GM12891 (cell line): ENCODE data around the gene CD48.
A peak's percentile ranks its signal among the peaks of the same experiment; 100 is the strongest.

Experiments used
- DNase-seq: peaks from one replicate; pipeline ENCODE4 v3.0.0; 2011; ENCODE audit warnings: low spot score; ENCODE audit not compliant: insufficient read length
- FAIRE-seq: peaks from 2 replicates; lab custom pipeline; 2011; peaks lifted over from hg19 to GRCh38; lab: Jason Lieb, UNC
- PAX5 ChIP-seq: IDR thresholded peaks from 2 replicates; pipeline ENCODE4 v1.6.1; 2011; ENCODE audit warnings: low read length, moderate library complexity, mild to moderate bottlenecking; ENCODE audit not compliant: insufficient read depth, severe bottlenecking
- POLR2A ChIP-seq: IDR thresholded peaks from 2 replicates; pipeline ENCODE4 v1.6.1; 2011; ENCODE audit warnings: low read depth, low read length, control low read depth
- POLR2AphosphoS5 ChIP-seq: IDR thresholded peaks from 2 replicates; pipeline ENCODE4 v1.6.1; 2011; ENCODE audit warnings: low read depth, low read length, control low read depth
- POU2F2 ChIP-seq: IDR thresholded peaks from 2 replicates; pipeline ENCODE4 v1.6.1; 2011; ENCODE audit warnings: low read depth, mild to moderate bottlenecking, control low read depth, low read length, moderate library complexity
- SPI1 ChIP-seq: IDR thresholded peaks from 2 replicates; pipeline ENCODE4 v1.6.1; 2011; ENCODE audit warnings: low read depth, low read length, control low read depth
- TAF1 ChIP-seq: IDR thresholded peaks from 2 replicates; pipeline ENCODE4 v1.6.1; 2011; ENCODE audit warnings: low read depth, low read length, control low read depth

Gene CD48

DNA sequence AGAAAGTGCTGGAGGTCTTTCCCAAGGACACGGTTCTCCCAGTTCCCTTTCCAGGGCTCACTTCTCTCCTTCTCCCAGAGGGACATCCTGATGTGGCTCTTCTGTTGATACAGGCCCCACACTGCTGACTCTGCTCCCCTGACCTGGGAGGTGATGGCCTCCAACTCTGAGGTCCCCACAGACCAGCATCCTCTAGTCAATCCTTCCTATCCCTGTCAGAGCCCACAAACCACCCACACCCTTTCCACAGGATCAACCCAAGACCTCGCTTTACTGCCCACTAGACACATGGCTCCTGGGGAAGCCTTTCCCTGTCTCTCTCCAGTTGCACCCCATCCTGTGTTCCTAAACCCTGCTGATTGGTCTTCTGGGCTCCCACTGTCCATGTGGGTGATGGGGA, 39.0 kb upstream of the CD48 start:
- FAIRE-seq (peak; percentile 75), DNase-seq (no peak)
- TF ChIP-seq POLR2AphosphoS5 (no peak), PAX5 (no peak), SPI1 (no peak), POU2F2 (no peak), POLR2A (no peak), TAF1 (no peak)

DNA sequence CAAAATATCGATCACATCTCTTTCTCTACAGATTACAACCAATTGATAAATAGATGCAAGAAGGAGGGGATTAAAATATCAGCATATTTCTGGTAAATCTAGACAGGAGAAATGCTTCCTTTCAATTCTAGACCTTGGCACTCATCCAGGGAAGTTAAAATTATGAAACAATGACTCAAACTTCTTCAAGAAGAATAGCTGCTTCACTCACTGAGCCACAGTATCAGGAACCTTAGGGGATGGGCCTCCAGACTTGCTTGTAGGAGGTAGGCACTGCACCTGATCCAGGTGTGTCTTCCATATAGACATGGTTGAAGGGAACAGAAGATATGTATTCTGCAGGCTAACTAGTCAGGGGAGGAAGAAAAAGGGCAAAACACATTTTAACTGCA, 37.3 kb upstream of the CD48 start:
- DNase-seq: no peak
- peak; percentile 62 for FAIRE-seq
- TF ChIP-seq POU2F2: no peak
- TF ChIP-seq PAX5: no peak
- TF ChIP-seq POLR2A: no peak; the same call in 1 of the 2 replicates
- TF ChIP-seq SPI1: no peak

DNA sequence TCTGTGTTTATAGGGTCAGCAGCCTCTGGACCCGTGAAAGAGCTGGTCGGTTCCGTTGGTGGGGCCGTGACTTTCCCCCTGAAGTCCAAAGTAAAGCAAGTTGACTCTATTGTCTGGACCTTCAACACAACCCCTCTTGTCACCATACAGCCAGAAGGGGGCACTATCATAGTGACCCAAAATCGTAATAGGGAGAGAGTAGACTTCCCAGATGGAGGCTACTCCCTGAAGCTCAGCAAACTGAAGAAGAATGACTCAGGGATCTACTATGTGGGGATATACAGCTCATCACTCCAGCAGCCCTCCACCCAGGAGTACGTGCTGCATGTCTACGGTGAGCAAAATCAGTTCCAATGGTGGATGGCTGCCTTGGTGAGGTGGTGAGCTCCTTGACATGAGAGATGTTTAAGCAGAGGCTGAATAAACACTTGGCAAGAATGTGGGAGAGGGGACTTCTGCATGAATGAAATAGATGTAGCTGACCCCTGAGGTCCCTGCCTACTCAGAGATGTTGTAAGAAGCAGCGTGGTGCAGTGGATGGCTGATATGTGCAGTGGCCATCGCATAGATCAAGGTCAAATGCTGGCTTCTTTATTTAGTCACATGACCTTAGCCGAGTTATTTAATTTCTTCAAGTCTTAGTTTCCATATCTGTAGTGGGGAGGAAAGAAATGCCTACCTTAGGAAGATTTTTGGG, 36.7 kb upstream of the CD48 start:
- FAIRE-seq: peak; percentile 70
- DNase-seq: no peak
- no peak for TF ChIP-seq TAF1
- TF ChIP-seq PAX5: no peak
- TF ChIP-seq POU2F2: no peak
- no peak for TF ChIP-seq SPI1
- TF ChIP-seq POLR2AphosphoS5: no peak
- no peak for TF ChIP-seq POLR2A

DNA sequence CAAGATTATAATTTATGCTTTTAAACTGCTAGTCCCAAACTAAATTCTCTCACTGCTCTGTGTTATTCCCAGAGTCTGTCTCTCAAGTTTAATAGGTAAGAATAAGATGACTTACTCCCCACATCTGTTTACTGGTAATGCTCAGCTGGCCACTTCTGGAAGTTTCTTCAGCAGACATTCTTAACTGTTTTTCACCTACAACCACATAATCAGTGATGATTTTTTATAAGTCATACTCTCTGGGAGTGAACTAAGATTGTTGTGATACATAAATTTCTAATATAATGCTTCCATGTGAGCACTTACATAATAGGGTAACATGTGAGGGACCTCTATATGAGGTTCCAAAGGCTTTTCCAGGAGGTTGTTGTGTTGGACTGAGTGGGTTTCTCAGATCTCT, 36.1 kb upstream of the CD48 start:
- FAIRE-seq (no peak), DNase-seq (no peak)
- TF ChIP-seq POU2F2: no peak
- TF ChIP-seq TAF1: no peak
- TF ChIP-seq PAX5: no peak
- TF ChIP-seq POLR2A: no peak
- TF ChIP-seq POLR2AphosphoS5: no peak
- TF ChIP-seq SPI1: no peak

- TF ChIP-seq POLR2A (no peak), POLR2AphosphoS5 (no peak), PAX5 (no peak), POU2F2 (no peak), SPI1 (no peak), TAF1 (no peak)
- peak; percentile 58 for FAIRE-seq
- no peak for DNase-seq
Observed at GRCh38 chr1:160746836-160747500, 35.3 kb upstream of the CD48 start.

GRCh38 chr1:160745551-160745950, 33.9 kb upstream of the CD48 start:
- FAIRE-seq: no peak
- no peak for TF ChIP-seq POLR2A
- no peak for TF ChIP-seq TAF1
- TF ChIP-seq SPI1: no peak
- no peak for DNase-seq

DNA sequence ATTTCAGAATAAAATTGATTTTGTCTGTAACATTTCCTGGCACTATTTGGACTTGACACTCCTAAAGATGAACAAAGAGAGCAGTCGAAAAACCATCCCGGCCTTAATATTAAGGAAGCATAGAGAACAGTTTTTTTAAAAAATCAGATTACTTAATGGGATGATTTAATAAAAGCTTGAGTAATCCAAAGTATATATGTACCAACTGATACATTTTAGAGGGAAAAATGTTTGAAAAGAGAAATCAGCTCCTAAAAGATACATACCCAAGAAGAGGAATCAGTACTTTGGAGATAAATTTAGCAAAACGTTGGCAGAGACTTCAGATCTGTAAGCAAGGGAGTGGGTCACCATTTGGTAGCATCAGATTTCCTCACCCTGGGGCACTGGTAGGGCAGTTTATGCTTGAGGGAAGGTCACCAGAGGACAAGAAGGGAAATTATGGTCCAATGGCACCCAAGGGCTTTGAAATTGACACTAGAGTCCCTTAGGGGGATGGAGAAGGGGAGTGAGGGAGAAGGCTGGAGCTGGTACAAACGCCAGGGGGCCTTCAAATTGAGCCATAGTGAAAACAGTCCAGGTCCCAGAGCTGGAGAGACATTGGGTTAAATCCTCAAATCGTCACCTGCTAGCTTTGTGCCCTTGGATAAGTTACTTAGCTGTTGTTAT, 33.4 kb upstream of the CD48 start:
- peak; percentile 66 for TF ChIP-seq POLR2AphosphoS5
- no peak; the same call in 1 of the 2 replicates for TF ChIP-seq POLR2A
- FAIRE-seq: peak; percentile 54

GRCh38 chr1:160744199-160744851, 32.7 kb upstream of the CD48 start:
- TF ChIP-seq SPI1: peak; percentile 71
- TF ChIP-seq POLR2A: no peak; the same call in 1 of the 2 replicates
- FAIRE-seq: peak; percentile 87
- DNase-seq: no peak

More for the DNA sequence above, 33.4 kb upstream of the CD48 start:
- no peak for DNase-seq

DNA sequence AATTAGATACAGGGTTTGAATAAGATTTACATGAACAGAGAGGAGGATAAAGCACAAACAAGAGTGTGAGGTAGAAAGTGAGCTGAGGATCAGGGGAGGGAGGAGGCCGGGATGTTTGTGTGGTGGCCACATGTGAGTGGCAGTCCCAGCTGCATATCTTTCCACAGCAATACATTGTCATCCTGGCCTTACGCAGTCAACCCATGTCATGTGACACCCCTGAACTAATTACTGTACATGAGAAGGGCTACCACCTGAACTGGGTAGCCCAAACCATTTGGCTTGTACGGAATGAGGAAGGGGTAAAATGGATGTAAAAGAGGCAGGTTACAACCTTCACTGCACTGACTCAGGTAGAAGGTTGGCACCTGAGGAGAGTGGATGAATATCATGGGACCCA, 31.6 kb upstream of the CD48 start:
- TF ChIP-seq TAF1 (no peak), POLR2AphosphoS5 (peak; percentile 35; the same call in 1 of the 2 replicates)
- peak; percentile 61 for FAIRE-seq
- no peak for DNase-seq
